ENCODE measurements around the gene MMP14. TPM values are rescaled to one million over a fixed set of nuclear protein-coding genes. Genes with fewer than 3 reads are reported as not detected.

The MMP14 gene
- total and polyA plus RNA-seq, 2 of the 13 experiments (the other 11 are each of a cell fraction or from before 2014, with no cell fraction given), result 5.2 to 9.8 TPM

DNA sequence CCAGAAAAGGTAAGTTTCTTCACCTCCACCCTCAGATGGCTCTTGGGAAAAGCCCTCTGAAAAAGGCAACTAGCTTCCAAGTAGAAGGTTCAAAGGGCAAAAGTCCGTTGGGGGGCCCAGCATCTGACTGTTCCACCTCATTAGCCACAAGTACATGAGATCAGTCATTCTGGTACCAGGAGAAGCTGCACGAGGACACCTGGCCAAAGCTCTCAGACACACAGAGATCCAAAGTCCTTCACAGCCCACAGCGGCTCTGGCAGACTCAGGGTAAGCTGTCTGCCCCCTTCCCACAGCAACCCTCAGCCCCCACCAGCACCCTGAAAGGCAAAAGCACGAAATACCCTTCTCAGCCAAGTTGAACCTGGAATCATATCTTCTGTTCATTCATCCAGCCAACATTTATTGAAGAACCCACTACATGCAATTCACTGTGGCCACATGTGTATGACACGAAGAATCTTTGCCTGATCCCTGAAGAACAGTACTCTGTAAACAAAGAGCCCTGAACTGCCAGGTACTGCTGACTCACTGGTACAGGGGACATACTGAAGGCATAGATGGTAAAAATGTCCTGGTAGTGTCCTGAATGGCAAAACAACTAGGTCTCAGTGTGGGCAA, 40.2 kb upstream of the MMP14 start (continued):
- TF ChIP-seq KLF12 (CRISPR knock-in tag; IDR thresholded peaks at IDR 0.05; ENCODE audit: borderline replicate concordance), result no peak
- TF ChIP-seq, protein P1, sequence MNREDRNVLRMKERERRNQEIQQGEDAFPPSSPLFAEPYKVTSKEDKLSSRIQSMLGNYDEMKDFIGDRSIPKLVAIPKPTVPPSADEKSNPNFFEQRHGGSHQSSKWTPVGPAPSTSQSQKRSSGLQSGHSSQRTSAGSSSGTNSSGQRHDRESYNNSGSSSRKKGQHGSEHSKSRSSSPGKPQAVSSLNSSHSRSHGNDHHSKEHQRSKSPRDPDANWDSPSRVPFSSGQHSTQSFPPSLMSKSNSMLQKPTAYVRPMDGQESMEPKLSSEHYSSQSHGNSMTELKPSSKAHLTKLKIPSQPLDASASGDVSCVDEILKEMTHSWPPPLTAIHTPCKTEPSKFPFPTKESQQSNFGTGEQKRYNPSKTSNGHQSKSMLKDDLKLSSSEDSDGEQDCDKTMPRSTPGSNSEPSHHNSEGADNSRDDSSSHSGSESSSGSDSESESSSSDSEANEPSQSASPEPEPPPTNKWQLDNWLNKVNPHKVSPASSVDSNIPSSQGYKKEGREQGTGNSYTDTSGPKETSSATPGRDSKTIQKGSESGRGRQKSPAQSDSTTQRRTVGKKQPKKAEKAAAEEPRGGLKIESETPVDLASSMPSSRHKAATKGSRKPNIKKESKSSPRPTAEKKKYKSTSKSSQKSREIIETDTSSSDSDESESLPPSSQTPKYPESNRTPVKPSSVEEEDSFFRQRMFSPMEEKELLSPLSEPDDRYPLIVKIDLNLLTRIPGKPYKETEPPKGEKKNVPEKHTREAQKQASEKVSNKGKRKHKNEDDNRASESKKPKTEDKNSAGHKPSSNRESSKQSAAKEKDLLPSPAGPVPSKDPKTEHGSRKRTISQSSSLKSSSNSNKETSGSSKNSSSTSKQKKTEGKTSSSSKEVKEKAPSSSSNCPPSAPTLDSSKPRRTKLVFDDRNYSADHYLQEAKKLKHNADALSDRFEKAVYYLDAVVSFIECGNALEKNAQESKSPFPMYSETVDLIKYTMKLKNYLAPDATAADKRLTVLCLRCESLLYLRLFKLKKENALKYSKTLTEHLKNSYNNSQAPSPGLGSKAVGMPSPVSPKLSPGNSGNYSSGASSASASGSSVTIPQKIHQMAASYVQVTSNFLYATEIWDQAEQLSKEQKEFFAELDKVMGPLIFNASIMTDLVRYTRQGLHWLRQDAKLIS (CRISPR knock-in tag; IDR thresholded peaks at IDR 0.05), result no peak
- TF ChIP-seq, protein P2, sequence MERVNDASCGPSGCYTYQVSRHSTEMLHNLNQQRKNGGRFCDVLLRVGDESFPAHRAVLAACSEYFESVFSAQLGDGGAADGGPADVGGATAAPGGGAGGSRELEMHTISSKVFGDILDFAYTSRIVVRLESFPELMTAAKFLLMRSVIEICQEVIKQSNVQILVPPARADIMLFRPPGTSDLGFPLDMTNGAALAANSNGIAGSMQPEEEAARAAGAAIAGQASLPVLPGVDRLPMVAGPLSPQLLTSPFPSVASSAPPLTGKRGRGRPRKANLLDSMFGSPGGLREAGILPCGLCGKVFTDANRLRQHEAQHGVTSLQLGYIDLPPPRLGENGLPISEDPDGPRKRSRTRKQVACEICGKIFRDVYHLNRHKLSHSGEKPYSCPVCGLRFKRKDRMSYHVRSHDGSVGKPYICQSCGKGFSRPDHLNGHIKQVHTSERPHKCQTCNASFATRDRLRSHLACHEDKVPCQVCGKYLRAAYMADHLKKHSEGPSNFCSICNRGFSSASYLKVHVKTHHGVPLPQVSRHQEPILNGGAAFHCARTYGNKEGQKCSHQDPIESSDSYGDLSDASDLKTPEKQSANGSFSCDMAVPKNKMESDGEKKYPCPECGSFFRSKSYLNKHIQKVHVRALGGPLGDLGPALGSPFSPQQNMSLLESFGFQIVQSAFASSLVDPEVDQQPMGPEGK (CRISPR knock-in tag; IDR thresholded peaks at IDR 0.05), result peak; percentile 66
- TF ChIP-seq ZNF335 (CRISPR knock-in tag; IDR thresholded peaks at IDR 0.05), result peak; percentile 39; the same call in 1 of the 2 replicates
- no peak for TF ChIP-seq ZNF75D (CRISPR knock-in tag; IDR thresholded peaks at IDR 0.05; ENCODE audit: borderline replicate concordance)
- TF ChIP-seq HOXA9 (CRISPR knock-in tag; IDR thresholded peaks at IDR 0.05; ENCODE audit: borderline replicate concordance), result no peak
- TF ChIP-seq ZNF3 (CRISPR knock-in tag; IDR thresholded peaks at IDR 0.05), result no peak
- no peak for TF ChIP-seq ZSCAN21 (CRISPR knock-in tag; IDR thresholded peaks at IDR 0.05; ENCODE audit: borderline replicate concordance)
- TF ChIP-seq, protein P3, sequence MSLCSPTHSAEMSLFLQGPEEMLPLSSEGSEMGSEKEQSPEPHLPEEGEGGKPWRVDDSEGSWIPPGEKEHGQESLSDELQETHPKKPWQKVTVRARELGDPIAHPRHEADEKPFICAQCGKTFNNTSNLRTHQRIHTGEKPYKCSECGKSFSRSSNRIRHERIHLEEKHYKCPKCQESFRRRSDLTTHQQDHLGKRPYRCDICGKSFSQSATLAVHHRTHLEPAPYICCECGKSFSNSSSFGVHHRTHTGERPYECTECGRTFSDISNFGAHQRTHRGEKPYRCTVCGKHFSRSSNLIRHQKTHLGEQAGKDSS (CRISPR knock-in tag; IDR thresholded peaks at IDR 0.05; ENCODE audit: borderline replicate concordance, low read depth), result peak; percentile 100
- no peak for TF ChIP-seq ZNF235 (CRISPR knock-in tag; IDR thresholded peaks at IDR 0.05; ENCODE audit: borderline replicate concordance)
- TF ChIP-seq PHF8 (CRISPR knock-in tag; IDR thresholded peaks at IDR 0.05), result peak; percentile 45; the same call in 1 of the 2 replicates
- peak; percentile 48; the same call in 1 of the 2 replicates for TF ChIP-seq RXRA (CRISPR knock-in tag; IDR thresholded peaks at IDR 0.05)
- TF ChIP-seq ZNF891 (CRISPR knock-in tag; IDR thresholded peaks at IDR 0.05), result 0 out of 2 replicates have a peak, but pooled peaks have one; percentile 30
- TF ChIP-seq, protein P4, sequence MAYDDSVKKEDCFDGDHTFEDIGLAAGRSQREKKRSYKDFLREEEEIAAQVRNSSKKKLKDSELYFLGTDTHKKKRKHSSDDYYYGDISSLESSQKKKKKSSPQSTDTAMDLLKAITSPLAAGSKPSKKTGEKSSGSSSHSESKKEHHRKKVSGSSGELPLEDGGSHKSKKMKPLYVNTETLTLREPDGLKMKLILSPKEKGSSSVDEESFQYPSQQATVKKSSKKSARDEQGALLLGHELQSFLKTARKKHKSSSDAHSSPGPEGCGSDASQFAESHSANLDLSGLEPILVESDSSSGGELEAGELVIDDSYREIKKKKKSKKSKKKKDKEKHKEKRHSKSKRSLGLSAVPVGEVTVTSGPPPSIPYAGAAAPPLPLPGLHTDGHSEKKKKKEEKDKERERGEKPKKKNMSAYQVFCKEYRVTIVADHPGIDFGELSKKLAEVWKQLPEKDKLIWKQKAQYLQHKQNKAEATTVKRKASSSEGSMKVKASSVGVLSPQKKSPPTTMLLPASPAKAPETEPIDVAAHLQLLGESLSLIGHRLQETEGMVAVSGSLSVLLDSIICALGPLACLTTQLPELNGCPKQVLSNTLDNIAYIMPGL (CRISPR knock-in tag; IDR thresholded peaks at IDR 0.05; ENCODE audit: borderline replicate concordance in 1 of 2, low read depth in 1 of 2), result no peak; a peak in 2 of 4 replicates
- TF ChIP-seq GATAD1 (CRISPR knock-in tag; IDR thresholded peaks at IDR 0.05), result no peak
